ENCODE measurements around the gene SNN. TPM values are rescaled to one million over a fixed set of nuclear protein-coding genes. Genes with fewer than 3 reads are reported as not detected.

Gene SNN
- total and polyA plus RNA-seq, 2 of the 8 experiments (the other 6 are each of a cell fraction or from before 2014, with no cell fraction given): 37.4 to 66.9 TPM

DNA sequence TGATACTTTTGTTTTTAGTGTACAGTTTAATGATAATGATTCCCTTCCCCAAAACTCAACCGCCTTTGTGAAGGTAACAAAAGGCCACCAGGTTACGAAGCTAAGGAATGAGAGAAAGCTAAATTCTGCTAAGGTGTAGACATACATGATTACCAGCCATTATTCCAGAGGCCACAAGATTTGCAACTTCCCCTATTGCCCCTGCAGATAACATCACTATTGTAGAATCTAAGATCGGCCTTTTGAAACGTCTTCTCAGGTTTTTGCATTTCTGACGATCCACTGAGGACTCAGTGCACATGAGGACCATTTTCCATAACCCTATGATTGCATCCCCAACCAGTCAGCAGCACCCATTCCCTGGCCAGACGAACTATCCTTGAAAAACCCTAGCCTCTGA, 33.9 kb upstream of the SNN start (continued):
- TF ChIP-seq KDM5A (IDR thresholded peaks at IDR 0.05; ENCODE audit: low read length): no peak
